Left lobe of liver (tissue), 2 donors: ENCODE measurements around the gene PIGZ. TPM values are rescaled to one million over a fixed set of nuclear protein-coding genes. Genes with fewer than 3 reads are reported as not detected.
A peak's percentile ranks its signal among the peaks of the same experiment; 100 is the strongest.

Source experiments
- ATAC-seq: fragments of 200-7000 bp; cut with Tn5 transposase; one replicate; pipeline ENCODE4 v1.9.1; 2020; ENCODE audit warnings: mild to moderate bottlenecking, moderate library complexity
- DNase-seq: peaks from one replicate; pipeline ENCODE4 v3.0.0-alpha.2; 2020; ENCODE audit warnings: low spot score
- total RNA-seq: library from RNA; stranded (reverse); gene quantifications from one replicate; pipeline ENCODE4 v1.2.1, GENCODE V29; 2021
- donor health status: DM: no; HTN: no; CAD: no; lungs with moderate emphysema.
- donor health status: DM: no; HTN: yes; CAD: no.

PIGZ gene
- total RNA-seq = 3.8 TPM

- ATAC-seq (peak; percentile 85), DNase-seq (peak; percentile 63)
Measured at GRCh38 chr3:196968233-196969133, at the start of gene PIGZ. Gene PIGZ, minus strand, starts transcription at chr3:196968833. Its CDS starts 16,802 bp downstream, at chr3:196952031.

DNA sequence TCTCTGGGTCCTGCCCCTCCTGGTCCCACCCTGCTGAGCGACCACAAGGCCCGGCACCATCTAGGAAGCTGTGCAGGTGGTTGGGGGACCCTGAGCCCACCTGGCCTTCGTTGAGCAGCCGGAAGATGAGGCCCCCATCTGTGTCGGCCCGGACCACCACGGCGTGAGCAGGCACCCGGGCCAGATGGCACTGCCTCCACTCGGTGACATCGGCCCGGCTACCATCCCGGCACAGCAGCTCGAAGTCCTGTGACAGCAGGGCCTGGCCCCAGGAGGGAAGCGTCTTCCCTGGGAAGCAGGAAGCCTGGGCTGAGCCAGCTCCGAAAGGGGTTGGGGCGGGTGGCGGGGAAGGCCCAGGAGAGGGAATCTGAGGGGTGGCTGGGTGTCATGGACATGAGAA is 48.4 kb upstream of the PIGZ start:
- DNase-seq (no peak), ATAC-seq (no peak)

GRCh38 chr3:197015790-197016736 is 47.4 kb upstream of the PIGZ start:
- no peak for ATAC-seq
- no peak for DNase-seq

GRCh38 chr3:197014942-197015575 is 46.4 kb upstream of the PIGZ start:
- no peak for ATAC-seq
- DNase-seq = no peak

GRCh38 chr3:197014024-197014423 is 45.4 kb upstream of the PIGZ start:
- ATAC-seq (no peak), DNase-seq (no peak)

DNA sequence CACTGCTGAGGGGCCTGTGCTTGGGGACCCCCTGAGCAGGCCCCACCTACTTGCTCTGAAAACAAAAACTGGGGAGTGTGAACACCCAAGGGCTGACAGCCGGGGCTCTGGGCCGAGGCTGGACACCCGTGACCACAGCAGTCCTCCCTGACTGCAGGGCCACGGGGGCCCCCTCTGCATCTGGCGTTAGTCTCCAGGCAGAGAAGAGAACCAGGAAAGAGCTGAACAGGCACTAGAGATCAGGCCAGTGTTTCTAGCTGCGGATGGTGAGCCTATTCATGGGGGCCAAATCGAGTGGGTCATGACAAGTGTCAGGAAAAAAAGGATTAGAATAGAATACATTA is 43.9 kb upstream of the PIGZ start:
- ATAC-seq = no peak
- no peak for DNase-seq

DNA sequence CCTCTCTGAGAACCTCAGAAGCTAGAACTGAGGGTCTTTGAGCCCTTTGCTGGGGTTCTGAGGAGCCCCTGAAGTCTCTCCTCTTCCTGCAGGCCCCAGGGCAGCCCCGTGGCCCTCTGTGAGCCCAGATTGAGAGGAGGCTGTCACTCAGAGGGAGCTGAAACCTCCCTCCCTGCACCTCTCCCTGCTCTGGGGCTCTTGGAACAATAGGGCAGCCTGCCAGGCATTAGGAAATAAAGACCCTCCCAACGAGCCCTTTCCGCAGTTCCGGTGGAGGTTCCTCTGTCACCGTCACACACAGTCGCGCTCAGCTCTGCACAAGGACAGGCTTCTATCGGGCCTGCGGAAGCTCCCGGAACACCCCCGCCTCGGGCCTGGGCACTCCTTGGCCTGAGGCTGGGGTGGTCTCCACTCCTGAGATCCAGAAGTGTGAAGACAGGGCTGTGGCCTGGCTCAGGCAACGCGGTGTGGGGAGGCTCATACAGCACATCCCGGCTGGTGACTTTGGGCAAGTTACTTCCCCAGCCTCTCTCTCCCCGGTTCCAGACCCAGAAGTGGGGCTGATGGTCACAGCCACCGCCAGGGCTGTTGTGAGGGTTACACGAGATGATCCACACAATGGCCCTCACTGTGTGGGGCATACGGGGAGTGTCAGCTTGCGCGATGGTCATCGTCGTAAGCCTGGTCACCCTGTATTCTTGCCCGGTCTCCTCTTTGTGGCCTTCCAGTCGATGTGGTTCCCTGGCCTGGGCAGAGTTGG is 43.3 kb upstream of the PIGZ start:
- DNase-seq = no peak
- ATAC-seq = no peak

GRCh38 chr3:197010556-197011351 is 42.1 kb upstream of the PIGZ start:
- DNase-seq (no peak), ATAC-seq (no peak)

- ATAC-seq (no peak), DNase-seq (no peak)
Measured at GRCh38 chr3:197009532-197010019, 40.9 kb upstream of the PIGZ start.

DNA sequence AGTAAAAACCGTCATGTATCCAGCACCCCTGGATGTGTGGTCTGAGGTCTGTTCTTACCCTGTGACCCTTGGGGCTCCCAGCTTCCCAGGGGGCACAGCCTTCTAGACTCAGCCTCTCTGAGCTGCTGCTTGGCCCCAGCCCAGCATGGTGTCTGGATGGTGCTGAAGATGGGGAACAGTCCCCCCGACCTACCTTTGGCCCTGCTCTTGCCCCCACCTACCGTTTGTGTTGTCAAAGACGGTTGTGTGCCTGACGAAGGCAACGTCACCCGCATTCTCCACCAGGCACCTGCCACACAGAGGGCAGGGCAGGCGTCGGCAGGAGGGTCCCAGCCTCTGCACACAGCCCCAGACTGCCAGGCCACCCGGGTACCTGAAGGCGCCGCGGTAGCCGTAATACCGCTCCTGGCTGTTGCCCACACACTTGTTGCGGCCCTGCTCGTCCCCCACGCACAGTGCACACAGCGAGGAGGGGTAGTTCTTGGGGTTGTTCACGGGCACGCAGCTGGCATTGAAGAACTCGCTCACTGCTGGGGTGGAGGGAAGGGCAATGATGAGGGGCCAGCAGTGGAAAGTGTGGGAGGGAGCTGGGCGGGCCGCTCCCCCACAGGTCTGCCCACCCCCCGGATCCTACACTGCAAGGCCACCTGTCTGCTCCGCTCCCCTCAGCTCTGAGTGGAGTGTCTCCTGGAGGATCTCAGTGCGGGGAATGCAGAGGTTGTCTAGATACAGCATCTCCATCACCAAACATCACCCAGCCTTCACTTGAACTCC is 40.0 kb upstream of the PIGZ start:
- no peak for DNase-seq
- no peak for ATAC-seq

DNA sequence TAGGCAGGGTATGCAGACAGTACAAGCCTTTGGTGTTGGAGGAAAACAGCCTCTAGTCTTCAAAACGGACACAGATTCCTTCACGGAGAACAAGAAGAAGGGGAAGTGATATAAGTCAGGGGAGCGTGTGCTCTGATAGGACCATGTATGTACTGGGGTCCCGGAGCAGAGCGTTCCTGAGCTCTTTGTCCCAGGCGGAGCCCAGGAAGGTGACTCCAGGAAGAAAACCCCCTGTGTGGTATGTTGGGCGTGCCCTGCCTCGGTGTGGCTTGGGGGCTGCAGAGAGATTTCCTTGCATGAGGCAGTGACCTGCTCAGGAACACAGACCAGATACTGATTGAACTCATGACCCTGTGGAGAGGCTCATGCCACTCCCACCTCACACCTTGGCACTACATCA is 39.3 kb upstream of the PIGZ start:
- ATAC-seq (no peak), DNase-seq (no peak)

GRCh38 chr3:197007296-197007940 is 38.8 kb upstream of the PIGZ start:
- no peak for ATAC-seq
- DNase-seq = no peak

GRCh38 chr3:197006860-197007259 is 38.2 kb upstream of the PIGZ start:
- no peak for DNase-seq
- no peak for ATAC-seq

DNA sequence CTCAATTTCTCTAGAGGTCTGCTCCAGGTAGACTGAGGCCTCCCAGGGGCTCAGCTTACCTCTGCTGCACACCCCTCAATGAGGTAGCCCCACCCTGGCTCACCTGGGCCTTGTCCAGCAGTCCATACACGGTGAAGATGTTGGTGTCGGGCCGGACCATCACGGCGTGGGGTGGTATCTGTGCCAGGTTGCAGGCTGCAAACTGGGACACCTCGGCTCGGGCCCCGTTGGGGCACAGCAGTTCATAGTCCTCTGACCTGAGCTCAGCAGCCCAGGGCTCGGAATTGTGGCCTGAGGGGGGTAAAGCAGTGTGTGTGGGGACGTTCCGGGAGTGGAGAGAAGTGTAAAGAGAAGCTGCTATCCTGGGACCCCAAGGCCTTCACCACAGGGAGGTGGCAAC is 37.8 kb upstream of the PIGZ start:
- DNase-seq = no peak

GRCh38 chr3:197003461-197004385 is 35.1 kb upstream of the PIGZ start:
- DNase-seq (no peak), ATAC-seq (no peak)

More for the DNA sequence above, 37.8 kb upstream of the PIGZ start:
- no peak for ATAC-seq

GRCh38 chr3:197002701-197003454 is 34.2 kb upstream of the PIGZ start:
- ATAC-seq = peak; percentile 94
- peak; percentile 89 for DNase-seq
